IMR-90 (cell line): ENCODE data around the gene USP31.

ENCODE experiments used
- BHLHE40 ChIP-seq: fragments of 150-350 bp; IDR thresholded peaks from 2 replicates; pipeline ENCODE4 v1.6.1; 2016; ENCODE audit warnings: mild to moderate bottlenecking, low read depth, low read length
- CEBPB ChIP-seq: IDR thresholded peaks from 2 replicates; pipeline ENCODE4 v1.6.1; 2012; ENCODE audit warnings: low read depth, low read length, improper control_type of control experiment
- FOS ChIP-seq: fragments of 150-350 bp; IDR thresholded peaks from 2 replicates; pipeline ENCODE4 v1.6.1; 2016; ENCODE audit warnings: low read depth, low read length
- MAFK ChIP-seq: IDR thresholded peaks from 2 replicates; pipeline ENCODE4 v1.6.1; 2012; ENCODE audit warnings: low read depth, low read length, improper control_type of control experiment
- MXI1 ChIP-seq: IDR thresholded peaks from 2 replicates; pipeline ENCODE4 v1.6.1; 2012; ENCODE audit warnings: low read depth, mild to moderate bottlenecking, low read length, moderate library complexity, borderline replicate concordance
- NFE2L2 ChIP-seq: fragments of 150-350 bp; IDR thresholded peaks from 2 replicates; pipeline ENCODE4 v1.6.1; 2016; ENCODE audit warnings: low read depth, mild to moderate bottlenecking, low read length
- POLR2A ChIP-seq: IDR thresholded peaks from 2 replicates; pipeline ENCODE4 v1.6.1; 2012; ENCODE audit warnings: mild to moderate bottlenecking, low read depth, low read length
- RAD21 ChIP-seq: IDR thresholded peaks from 2 replicates; pipeline ENCODE4 v1.6.1; 2012; ENCODE audit warnings: low read length, improper control_type of control experiment
- RCOR1 ChIP-seq: IDR thresholded peaks from 2 replicates; pipeline ENCODE4 v1.6.1; 2012; ENCODE audit warnings: mild to moderate bottlenecking, low read length, improper control_type of control experiment; ENCODE audit not compliant: insufficient replicate concordance
- RFX5 ChIP-seq: IDR thresholded peaks from 2 replicates; pipeline ENCODE4 v1.8.0; 2012; ENCODE audit warnings: low read depth, mild to moderate bottlenecking, low read length, moderate library complexity
- SMC3 ChIP-seq: fragments of 150-350 bp; IDR thresholded peaks from 2 replicates; pipeline ENCODE4 v1.6.1; 2016; ENCODE audit warnings: low read depth, mild to moderate bottlenecking, antibody characterized with exemption, low read length, moderate library complexity
- TF ChIP-seq, protein P1 (sequence below): conservative IDR thresholded peaks from 2 replicates; pipeline ENCODE4 v1.5.1; 2012; ENCODE audit warnings: mild to moderate bottlenecking, low read depth, low read length, improper control_type of control experiment
- TF ChIP-seq, protein P2 (sequence below): fragments of 150-350 bp; IDR thresholded peaks from 2 replicates; pipeline ENCODE4 v1.6.1; 2017; ENCODE audit warnings: mild to moderate bottlenecking, antibody characterized with exemption, low read length, low read depth

DNA sequence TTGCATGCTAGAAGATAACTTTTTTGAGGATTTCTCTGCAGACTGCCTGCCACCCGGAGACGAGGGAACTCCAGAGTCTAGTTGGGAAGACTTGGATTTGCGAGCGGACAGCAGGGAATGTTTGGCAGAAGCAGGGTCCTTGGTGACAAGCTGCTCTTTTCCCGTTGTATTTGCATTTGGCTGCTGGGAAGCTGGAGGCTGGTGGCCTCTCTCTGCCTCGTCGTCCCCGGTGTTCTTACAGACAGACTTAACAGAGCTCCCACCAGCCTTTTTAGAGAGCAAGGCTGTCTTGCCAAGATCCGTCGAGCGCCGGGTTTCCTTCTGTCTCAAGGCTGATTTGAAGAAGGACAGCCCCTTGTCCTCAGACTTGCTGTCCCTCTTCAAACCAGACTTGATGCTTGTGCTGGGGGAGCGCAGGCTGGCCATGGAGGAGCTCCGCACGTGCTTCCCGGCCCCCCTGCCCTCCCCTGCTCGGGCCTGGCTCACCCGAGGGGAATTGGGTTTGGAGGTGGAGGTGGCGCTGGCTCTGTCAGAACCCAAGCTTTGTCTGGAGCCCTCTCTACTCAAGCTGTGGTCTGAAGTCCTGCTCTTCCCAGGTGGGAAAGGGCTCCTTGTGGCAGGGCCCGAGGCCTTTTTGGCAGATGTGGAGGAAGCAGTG lies 81.0 kb downstream of the USP31 start:
- TF ChIP-seq, protein P1, sequence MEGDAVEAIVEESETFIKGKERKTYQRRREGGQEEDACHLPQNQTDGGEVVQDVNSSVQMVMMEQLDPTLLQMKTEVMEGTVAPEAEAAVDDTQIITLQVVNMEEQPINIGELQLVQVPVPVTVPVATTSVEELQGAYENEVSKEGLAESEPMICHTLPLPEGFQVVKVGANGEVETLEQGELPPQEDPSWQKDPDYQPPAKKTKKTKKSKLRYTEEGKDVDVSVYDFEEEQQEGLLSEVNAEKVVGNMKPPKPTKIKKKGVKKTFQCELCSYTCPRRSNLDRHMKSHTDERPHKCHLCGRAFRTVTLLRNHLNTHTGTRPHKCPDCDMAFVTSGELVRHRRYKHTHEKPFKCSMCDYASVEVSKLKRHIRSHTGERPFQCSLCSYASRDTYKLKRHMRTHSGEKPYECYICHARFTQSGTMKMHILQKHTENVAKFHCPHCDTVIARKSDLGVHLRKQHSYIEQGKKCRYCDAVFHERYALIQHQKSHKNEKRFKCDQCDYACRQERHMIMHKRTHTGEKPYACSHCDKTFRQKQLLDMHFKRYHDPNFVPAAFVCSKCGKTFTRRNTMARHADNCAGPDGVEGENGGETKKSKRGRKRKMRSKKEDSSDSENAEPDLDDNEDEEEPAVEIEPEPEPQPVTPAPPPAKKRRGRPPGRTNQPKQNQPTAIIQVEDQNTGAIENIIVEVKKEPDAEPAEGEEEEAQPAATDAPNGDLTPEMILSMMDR, result no peak
- TF ChIP-seq RFX5 (no peak), CEBPB (no peak), POLR2A (no peak), MXI1 (no peak), BHLHE40 (no peak), FOS (no peak), SMC3 (no peak), RCOR1 (no peak), RAD21 (no peak), NFE2L2 (no peak), MAFK (no peak)
- TF ChIP-seq, protein P2, sequence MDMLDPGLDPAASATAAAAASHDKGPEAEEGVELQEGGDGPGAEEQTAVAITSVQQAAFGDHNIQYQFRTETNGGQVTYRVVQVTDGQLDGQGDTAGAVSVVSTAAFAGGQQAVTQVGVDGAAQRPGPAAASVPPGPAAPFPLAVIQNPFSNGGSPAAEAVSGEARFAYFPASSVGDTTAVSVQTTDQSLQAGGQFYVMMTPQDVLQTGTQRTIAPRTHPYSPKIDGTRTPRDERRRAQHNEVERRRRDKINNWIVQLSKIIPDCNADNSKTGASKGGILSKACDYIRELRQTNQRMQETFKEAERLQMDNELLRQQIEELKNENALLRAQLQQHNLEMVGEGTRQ, result no peak
